Measurements from ENCODE around the gene PPP2R2B. TPM values are rescaled to one million over a fixed set of nuclear protein-coding genes. Genes with fewer than 3 reads are reported as not detected.

The PPP2R2B gene
- polyA plus RNA-seq, 1 experiment = 0.58 TPM

- H3K27me3 ChIP-seq (ENCODE audit: control insufficient read depth, insufficient read depth, low read length) = no peaks in the 10 kb centered on the region
- ChIA-PET CTCF (no interaction called here), POLR2A (no interaction called here)
- H3K36me3 ChIP-seq (ENCODE audit: control insufficient read depth, insufficient read depth, low read length) = no peaks in the 10 kb centered on the region
- TF ChIP-seq, protein P1, sequence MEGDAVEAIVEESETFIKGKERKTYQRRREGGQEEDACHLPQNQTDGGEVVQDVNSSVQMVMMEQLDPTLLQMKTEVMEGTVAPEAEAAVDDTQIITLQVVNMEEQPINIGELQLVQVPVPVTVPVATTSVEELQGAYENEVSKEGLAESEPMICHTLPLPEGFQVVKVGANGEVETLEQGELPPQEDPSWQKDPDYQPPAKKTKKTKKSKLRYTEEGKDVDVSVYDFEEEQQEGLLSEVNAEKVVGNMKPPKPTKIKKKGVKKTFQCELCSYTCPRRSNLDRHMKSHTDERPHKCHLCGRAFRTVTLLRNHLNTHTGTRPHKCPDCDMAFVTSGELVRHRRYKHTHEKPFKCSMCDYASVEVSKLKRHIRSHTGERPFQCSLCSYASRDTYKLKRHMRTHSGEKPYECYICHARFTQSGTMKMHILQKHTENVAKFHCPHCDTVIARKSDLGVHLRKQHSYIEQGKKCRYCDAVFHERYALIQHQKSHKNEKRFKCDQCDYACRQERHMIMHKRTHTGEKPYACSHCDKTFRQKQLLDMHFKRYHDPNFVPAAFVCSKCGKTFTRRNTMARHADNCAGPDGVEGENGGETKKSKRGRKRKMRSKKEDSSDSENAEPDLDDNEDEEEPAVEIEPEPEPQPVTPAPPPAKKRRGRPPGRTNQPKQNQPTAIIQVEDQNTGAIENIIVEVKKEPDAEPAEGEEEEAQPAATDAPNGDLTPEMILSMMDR (IDR thresholded peaks at IDR 0.05; ENCODE audit: insufficient read depth, low read depth, low read length) = no peak
- DNase-seq (ENCODE audit: low read depth) = no peak
- H3K4me3 ChIP-seq (ENCODE audit: low read depth, low read length) = no peak overlapping the region
Measured at GRCh38 chr5:146767534-146767933, 111.0 kb downstream of the PPP2R2B start.

DNA sequence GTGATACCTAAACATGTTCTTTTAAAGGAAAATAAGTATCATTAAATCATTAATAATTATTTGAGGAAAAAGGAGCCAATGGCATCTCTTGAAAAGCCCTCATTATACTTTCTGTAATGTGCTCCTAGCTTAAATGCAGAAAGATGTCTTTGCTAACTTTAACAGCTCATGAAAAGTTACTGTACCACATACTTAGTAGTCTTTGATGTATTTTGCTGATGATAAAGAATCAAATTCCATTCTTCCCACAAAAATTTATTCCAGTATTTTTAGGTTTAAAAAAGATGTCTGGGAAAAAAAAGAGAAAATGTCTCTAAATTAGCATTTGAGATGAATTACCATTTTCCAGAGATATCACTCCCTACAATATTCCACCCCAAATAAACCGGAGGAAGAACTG lies 112.5 kb downstream of the PPP2R2B start:
- ChIA-PET CTCF (no interaction called here), POLR2A (no interaction called here)
- TF ChIP-seq, protein P1 (IDR thresholded peaks at IDR 0.05; ENCODE audit: insufficient read depth, low read depth, low read length) = no peak
- Histone ChIP-seq H3K27me3 (ENCODE audit: control insufficient read depth, insufficient read depth, low read length) (no peaks in the 10 kb centered on the region), H3K36me3 (ENCODE audit: control insufficient read depth, insufficient read depth, low read length) (no peaks in the 10 kb centered on the region), H3K4me3 (ENCODE audit: low read depth, low read length) (no peak overlapping the region)
- DNase-seq (ENCODE audit: low read depth) = peak; percentile 3

DNA sequence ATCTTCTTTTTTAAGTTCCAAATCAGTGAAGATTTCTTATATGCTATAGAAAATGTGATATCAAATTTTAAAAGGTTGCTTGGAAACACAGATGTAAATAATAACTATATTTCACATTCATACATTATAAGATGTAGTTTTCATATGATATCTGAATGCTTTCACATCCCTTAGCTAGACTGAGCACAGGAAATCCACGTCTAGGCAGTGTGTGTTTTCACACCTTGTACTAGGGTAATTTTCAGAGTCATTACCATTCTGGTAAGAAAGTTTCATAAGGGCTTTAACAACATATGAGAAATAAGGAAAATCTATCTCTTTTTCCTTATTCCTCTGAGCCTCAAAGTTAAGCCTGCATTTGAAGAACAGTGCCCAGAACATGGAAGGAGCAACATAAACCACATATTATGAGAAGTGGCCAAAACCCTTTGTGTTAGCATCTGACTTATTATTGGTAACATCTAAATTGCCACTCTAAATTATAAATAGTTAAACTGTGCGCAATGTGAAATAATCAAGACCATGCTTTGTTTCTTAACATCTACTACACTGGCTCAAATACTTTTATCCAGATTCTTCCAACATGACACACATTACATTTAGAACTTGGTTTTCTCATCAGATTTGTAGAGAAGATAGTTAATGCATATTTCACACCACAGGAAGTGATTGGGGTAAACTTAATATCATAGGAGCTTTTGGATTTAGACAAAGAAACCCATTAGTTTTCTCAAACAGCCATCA lies 113.3 kb downstream of the PPP2R2B start:
- Histone ChIP-seq H3K4me3 (ENCODE audit: low read depth, low read length) (no peak overlapping the region), H3K27me3 (ENCODE audit: control insufficient read depth, insufficient read depth, low read length) (no peaks in the 10 kb centered on the region), H3K36me3 (ENCODE audit: control insufficient read depth, insufficient read depth, low read length) (no peaks in the 10 kb centered on the region)
- peak; percentile 34 for DNase-seq (ENCODE audit: low read depth)
- TF ChIP-seq, protein P1 (IDR thresholded peaks at IDR 0.05; ENCODE audit: insufficient read depth, low read depth, low read length) = no peak
- POLR2A ChIA-PET = no interaction called here
- CTCF ChIA-PET = no interaction called here

DNA sequence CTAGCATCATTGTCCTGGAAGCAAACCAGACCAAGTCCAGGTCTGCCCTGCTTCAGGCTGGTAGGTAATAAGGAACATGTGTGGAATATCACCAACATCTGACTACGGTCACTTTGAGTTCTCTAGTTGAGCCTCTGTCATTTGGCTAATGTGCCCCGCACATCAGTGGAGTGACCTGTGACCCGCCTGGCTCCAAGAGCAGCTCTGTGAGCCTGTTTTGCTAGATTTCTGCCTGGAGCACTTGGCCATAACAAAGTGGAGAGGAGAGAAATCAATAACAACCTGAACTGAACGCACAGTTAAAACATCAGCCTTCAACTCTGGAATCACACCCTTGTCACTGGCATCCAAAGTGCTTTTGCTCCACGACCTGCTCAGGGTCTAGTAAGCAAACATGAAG lies 115.7 kb downstream of the PPP2R2B start:
- H3K36me3 ChIP-seq (ENCODE audit: control insufficient read depth, insufficient read depth, low read length) = no peaks in the 10 kb centered on the region
- no peak overlapping the region for H3K4me3 ChIP-seq (ENCODE audit: low read depth, low read length)
- no peaks in the 10 kb centered on the region for H3K27me3 ChIP-seq (ENCODE audit: control insufficient read depth, insufficient read depth, low read length)
- DNase-seq (ENCODE audit: low read depth) = no peak
- ChIA-PET POLR2A (no interaction called here), CTCF (no interaction called here)
- TF ChIP-seq, protein P1 (IDR thresholded peaks at IDR 0.05; ENCODE audit: insufficient read depth, low read depth, low read length) = no peak

DNA sequence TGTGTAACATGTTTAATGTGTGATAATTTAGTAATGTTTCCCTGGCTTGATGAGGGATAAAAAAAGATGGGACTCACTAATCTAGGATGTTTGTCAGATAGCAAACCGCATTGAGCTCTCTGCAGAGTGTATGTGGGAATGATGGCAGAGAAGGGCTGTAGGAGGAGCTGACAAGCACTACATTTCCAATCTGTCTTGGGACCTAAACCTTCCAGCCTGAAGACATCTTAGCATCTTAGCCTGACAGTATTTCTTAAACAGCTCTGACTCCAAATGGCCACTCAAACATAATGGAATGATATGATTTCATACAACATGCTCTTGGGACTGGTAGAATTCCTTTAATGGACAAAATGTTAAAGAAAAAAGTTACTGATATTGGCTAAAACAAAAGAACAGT lies 116.7 kb downstream of the PPP2R2B start:
- Histone ChIP-seq H3K27me3 (ENCODE audit: control insufficient read depth, insufficient read depth, low read length) (no peaks in the 10 kb centered on the region), H3K4me3 (ENCODE audit: low read depth, low read length) (no peak overlapping the region), H3K36me3 (ENCODE audit: control insufficient read depth, insufficient read depth, low read length) (no peaks in the 10 kb centered on the region)
- POLR2A ChIA-PET = no interaction called here
- DNase-seq (ENCODE audit: low read depth) = no peak
- CTCF ChIA-PET = no interaction called here
- TF ChIP-seq, protein P1 (IDR thresholded peaks at IDR 0.05; ENCODE audit: insufficient read depth, low read depth, low read length) = no peak
